Suppressor macrophage (primary cell): Measurements from ENCODE around the gene ELOVL6.
"Not testable (repeated sequence)": the region's sequence is repeated elsewhere in the genome, so short reads cannot be mapped to it uniquely, and the experiment has no call there.

Source experiments
- DNase-seq, 4 experiments: peaks; one replicate each; pipeline ENCODE4 v3.0.0-alpha.2; 2020 to 2022

ELOVL6 gene

DNA sequence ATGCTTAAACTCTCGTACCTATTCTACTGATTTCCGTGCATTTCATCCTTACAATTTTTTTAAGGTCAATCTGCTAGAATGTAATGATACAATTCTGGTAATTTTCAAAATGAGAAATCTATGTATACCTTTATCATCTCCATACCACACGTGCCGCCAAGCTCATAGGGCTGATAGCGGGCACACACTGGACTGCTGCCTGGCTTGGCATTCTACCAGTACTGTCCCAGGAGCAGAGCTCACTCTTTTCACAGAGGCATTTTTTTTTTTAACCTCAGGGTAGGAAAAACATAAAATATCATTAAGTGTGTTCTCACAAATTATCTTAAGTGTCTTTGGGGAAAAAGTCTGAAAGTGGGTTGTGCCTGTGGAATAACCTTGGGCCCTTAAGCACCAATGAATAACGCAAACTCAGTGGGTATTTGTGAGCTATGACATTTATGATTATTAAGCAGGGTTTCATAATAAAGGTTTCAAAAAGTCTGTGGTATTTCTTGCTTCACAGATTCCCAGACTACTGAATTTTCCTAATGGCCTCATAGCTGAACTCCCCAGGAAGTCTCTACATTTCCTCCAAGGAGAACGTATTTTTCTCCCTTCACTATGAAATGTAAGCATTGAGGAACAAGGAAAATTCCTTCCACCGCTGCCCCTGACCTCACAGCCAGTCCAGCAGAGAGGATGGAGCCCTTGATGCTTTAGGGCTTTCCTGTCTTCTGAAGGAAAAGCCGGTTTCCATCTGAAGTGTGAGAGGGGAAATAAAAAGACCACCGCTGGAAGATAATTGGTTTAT lies 125.2 kb downstream of the ELOVL6 start:
- no peak for DNase-seq

DNA sequence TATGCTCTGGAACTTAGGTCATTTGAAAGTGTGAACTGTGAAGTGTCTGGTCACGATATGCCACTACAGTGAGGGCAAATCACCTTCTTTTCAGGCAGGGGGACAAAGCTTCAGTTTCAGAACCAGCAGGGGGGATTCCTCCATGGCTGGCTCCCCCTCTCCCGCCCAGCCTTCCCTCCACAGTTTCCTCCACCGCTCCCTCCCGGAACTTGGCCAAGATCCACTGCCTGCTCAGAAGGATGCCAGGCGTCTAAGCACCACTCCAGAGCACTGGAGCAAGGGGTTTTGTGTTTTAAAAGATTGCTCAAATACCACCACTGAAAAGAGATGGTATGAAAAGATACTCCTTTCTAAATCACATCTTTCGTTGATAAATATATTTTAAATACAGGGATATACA lies 126.9 kb downstream of the ELOVL6 start:
- DNase-seq: no peak

DNA sequence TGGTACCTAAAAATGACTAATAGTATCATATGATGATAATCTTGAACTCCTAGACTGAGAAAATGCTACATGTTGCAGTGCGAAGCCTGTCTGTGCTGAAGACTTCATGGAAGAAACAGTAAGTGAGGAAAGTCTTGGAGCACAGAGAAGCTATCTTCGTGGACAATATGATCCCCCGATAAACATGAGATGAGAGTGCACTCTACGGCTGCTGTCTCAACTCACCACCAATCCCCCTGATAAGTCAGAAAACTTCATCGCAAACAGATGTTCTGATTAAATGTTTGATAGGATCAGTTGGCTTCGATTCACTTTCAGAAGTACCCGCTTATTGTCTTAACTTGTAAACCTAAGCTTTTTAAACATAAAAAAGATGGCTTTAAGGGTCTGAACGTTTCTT lies 130.2 kb downstream of the ELOVL6 start:
- no peak for DNase-seq

DNA sequence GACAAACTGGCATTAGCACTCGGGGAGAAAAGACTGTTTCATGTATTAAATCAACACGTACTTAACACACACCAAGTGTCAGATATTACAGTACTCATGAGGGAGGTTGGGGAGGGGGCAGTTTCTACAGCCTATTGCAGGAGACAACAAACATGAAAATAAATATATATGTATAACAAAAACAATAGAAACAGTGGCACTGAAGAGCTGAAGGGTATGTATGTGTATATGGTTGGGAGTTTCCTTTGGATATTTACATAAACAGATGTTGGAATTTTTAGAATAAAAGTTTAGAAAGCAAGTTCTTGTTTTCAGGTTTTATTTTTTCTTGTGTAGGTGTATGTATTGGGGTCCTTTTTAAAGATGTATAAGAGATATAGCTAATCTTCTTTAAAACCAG lies 133.5 kb downstream of the ELOVL6 start:
- DNase-seq: no peak

- DNase-seq: no peak
Observed at GRCh38 chr4:110064295-110064694, 134.1 kb downstream of the ELOVL6 start.

- no peak for DNase-seq
Observed at GRCh38 chr4:110062166-110062565, 136.2 kb downstream of the ELOVL6 start.

DNA sequence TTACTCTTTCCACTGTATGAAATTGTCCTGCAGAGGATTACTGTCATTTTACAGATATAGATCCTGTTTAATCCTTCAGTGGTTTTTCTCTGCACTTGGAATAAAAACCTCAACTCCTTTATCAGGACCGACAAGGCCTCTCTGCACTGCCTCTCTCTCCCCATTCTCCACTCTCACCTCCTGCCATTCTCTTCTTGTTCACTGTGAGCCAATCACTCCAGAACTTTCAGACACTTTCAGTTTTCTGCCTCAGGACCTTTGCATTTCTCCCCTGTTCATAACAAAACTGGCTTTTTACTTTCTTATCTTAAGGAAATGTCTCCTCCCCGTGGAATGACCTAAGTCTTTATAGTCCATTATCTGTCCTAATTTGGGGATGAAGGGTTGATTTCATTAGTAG lies 137.3 kb downstream of the ELOVL6 start:
- no peak for DNase-seq

GRCh38 chr4:110059556-110060191 lies 138.7 kb downstream of the ELOVL6 start:
- DNase-seq: peak in 2 of 4 experiments; percentile 47 to 51

DNA sequence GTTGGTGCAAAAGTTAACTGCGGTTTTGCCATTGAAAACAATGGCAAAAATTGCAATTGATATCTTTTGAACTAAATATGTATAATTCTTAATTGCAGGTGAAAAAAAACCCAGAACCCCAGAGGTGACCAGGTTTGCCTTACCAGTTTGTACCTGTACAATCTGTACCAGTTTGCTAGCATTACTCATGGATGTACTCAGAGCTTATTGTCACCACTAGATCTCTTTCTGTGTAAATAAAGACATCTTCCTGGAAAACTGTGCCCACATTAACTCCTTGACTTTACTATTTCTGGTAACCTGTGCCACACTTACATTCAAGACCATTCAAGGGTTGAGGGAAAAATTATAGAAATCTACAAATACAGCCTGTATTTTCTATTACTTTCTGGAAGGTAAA lies 139.7 kb downstream of the ELOVL6 start:
- no peak for DNase-seq

DNA sequence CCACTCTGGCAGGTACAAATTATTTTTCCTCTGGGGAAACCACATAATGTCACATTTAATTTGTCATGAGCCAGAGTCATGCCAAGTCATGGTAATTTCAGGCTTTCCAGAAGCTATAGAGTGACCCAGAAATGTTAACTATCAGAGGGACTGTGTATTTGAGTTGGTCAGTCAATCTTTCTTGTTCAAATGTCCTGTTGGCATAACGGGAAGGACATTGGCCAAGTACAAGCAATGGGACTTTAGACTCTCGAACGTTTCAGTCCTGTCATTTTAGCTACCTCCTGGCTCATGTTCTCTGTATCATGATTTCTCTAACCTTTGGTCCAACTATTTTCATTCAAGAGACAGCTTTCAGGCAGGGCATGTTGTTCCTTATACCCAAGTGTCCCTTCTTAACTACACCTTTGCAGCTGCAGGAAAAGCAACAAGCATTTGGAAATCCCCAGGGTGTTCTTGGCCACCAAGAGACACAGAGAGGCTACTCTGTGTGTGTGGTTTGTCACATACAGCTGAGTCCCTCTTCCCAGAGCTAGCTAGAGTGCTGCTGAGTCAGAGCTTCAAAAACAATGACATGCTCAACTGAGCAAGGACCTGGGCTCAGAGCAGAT lies 143.2 kb downstream of the ELOVL6 start:
- no peak for DNase-seq

GRCh38 chr4:110049951-110050925 lies 148.2 kb downstream of the ELOVL6 start:
- DNase-seq: peak; percentile 51 to 70 (median 60)

DNA sequence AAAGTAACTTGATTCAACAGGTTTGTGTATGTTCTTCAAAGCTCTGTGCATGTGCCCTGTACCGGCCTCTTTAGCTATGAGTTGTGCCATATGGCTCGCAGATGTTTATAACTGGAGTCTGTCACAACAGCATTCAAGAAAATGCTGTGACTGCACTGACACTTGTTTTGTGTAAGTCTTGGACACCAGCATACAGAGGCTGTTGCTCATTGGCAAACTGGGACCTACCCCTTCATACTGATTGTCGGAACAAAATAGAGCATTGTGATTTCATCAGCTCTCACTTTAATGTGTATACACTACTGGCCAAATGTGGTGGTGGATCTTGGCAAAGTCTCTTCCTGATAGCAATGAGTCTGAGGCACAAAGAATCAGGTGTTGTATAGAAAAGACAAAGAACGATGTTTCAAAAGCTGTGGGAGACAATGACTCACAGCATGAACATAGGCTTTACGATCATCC lies 151.8 kb downstream of the ELOVL6 start:
- no peak for DNase-seq

DNA sequence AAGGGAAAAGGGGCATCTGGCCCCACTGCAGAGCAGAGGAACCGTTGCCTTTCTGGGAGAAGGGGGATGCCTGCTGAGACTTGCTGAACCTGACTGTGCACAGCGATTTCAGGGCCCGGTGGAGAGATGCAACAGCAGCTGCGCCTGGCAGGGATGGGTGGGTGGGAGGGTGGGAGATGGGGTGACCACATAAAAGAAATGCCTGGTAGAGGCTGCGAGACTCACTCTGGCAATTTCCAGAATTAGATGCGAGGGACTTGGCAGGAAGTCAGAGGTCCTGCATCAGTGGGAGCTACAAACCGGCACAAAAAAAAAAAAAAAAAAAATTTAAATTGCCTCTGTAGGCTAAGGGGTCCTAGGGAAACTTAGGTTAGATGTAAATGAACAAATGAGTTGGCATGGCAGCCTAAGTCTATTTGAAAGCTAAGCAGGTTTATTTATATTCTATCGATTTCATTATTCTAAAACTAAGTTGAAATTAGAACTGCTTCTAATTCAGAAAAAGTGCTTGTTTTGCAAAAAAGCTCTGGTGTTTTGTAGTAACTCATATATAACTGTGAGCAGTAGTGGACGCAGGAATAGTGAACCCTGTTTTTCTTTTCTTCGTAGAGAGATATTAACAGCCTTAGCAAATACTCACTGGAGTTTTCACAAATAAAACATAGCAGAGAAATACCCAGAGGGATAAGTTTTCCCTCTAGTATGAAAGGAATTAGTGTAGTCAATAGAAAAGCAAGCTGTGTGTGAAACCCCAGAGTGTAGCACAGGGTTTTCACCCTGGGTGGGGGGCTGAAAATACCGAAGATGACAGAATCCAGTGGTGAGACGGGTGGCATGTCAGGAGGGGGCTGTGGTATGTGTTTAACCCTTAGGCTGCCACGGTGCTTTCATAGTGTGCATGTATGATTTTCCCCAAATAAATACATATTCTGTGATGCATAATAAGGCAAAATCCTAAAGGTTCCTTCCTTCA lies 155.6 kb downstream of the ELOVL6 start:
- no peak for DNase-seq

- DNase-seq: peak in 3 of 4 experiments; percentile 20 to 28 (median 22)
Observed at GRCh38 chr4:110041735-110042134, 156.7 kb downstream of the ELOVL6 start.

- DNase-seq: not testable (repeated sequence)
Observed at GRCh38 chr4:110039164-110039563, 159.3 kb downstream of the ELOVL6 start.

GRCh38 chr4:110034026-110034393 lies 164.4 kb downstream of the ELOVL6 start:
- DNase-seq: peak; percentile 74 to 90 (median 84)

- peak in 1 of 4 experiments; percentile 10 for DNase-seq
Observed at GRCh38 chr4:110033355-110034025, 164.9 kb downstream of the ELOVL6 start.

- peak; percentile 53 to 77 (median 68) for DNase-seq
Observed at GRCh38 chr4:110032603-110033002, 165.8 kb downstream of the ELOVL6 start.

- DNase-seq: no peak
Observed at GRCh38 chr4:110025718-110026117, 172.7 kb downstream of the ELOVL6 start.

GRCh38 chr4:110025056-110025455 lies 173.4 kb downstream of the ELOVL6 start:
- no peak for DNase-seq

DNA sequence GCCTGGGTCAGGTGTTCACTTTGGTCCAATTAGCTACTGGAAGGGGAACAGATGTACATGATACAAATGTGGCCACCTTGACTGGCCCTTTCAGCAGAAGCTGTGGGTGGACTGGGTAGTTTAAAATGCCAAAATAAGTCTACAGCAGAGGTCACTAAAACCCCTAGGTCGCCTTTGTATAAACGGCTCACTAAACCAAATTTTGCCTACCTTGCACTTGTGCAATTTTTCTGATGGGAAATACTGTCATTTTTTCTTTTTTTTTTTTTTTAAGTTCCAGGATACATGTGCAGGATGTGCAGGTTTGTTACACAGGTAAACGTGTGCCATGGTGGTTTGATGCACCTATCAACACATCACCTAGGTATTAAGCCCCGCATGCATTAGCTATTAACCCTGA lies 176.0 kb downstream of the ELOVL6 start:
- DNase-seq: no peak
